HCT116 (cell line): ENCODE measurements around the gene SOX6.

Experiments used
- CTCF ChIP-seq, 3 experiments: fragments of 200-600 bp in 1 of 3; sonication (generic) in 1 of 3; IDR thresholded peaks in 2 of 3; conservative IDR thresholded peaks in 1 of 3; 2 replicates each; pipeline ENCODE4 v1.5.1; 2012 to 2017; ENCODE audit warnings: low read depth in 2 of 3, low read length in 2 of 3, antibody characterized with exemption in 1 of 3, borderline replicate concordance in 1 of 3, control low read depth in 1 of 3, mild to moderate bottlenecking in 1 of 3, mixed read lengths in 1 of 3, mixed run types in 1 of 3, moderate library complexity in 1 of 3; ENCODE audit not compliant: insufficient read depth in 1 of 3
- REST ChIP-seq: IDR thresholded peaks from 2 replicates; pipeline ENCODE4 v1.6.1; 2012; ENCODE audit warnings: low read depth

- TF ChIP-seq CTCF (IDR thresholded peaks at IDR 0.05 in 2 of 3, conservative IDR thresholded peaks at IDR 0.05 in 1 of 3; ENCODE audit: borderline replicate concordance in 1 of 3, insufficient read depth in 1 of 3, low read depth in 2 of 3, low read length in 2 of 3) (no peak), REST (no peak)
These were observed 47.5 kb upstream of the SOX6 start for GRCh38 chr11:16403851-16404250.
